GM12878 (cell line): ENCODE data around the gene ITK. TPM values are rescaled to one million over a fixed set of nuclear protein-coding genes. Genes with fewer than 3 reads are reported as not detected.

Source experiments
- ATAC-seq: fragments of 200-7000 bp; cut with Tn5 transposase; 3 replicates; pipeline ENCODE4 v1.9.1; 2020; ENCODE audit warnings: mild to moderate bottlenecking, moderate library complexity
- BruUV-seq: library from RNA; stranded (reverse); fragments of 400-500 nt; replicated peaks from 2 replicates; lab custom pipeline; 2021; lab: Mats Ljungman, UMichigan
- CTCF ChIA-PET: fragments of 300-600 bp; sonication (Branson Sonifier 250); formaldehyde crosslinking; extraction: SDS; loops from one replicate; lab custom pipeline; 2021; ENCODE audit warnings: inconsistent platforms; lab: Yijun Ruan, JAX
- POLR2A ChIA-PET: fragments of 350-600 bp; formaldehyde crosslinking; extraction: SDS; loops from one replicate; lab custom pipeline; 2021; ENCODE audit warnings: inconsistent platforms; lab: Charles Lee
- RAD21 ChIA-PET: fragments of 300-600 bp; sonication (Branson Sonifier 250); formaldehyde crosslinking; loops from one replicate; lab custom pipeline; 2023; ENCODE audit warnings: antibody characterized with exemption; ENCODE audit not compliant: unreplicated experiment; lab: Charles Lee
- SMC1A ChIA-PET: fragments of 300-600 bp; sonication (Branson Sonifier 250); formaldehyde crosslinking; loops from one replicate; lab custom pipeline; 2023; ENCODE audit not compliant: unreplicated experiment, uncharacterized antibody; lab: Charles Lee
- DNase-seq: peaks from one replicate; pipeline ENCODE4 v3.0.0-alpha.2; 2011; ENCODE audit warnings: low read depth, low spot score
- FAIRE-seq: peaks from 3 replicates; lab custom pipeline; 2011; peaks lifted over from hg19 to GRCh38; lab: Jason Lieb, UNC
- H2AFZ ChIP-seq: 2 replicates; pipeline ENCODE4 v1.6.0; 2011; ENCODE audit warnings: low read depth, low read length, control low read depth; ENCODE audit not compliant: control insufficient read depth
- H3K27ac ChIP-seq: 2 replicates; pipeline ENCODE4 v1.5.1; 2011; ENCODE audit warnings: control low read depth; ENCODE audit not compliant: control insufficient read depth, insufficient read depth
- H3K27me3 ChIP-seq, 2 experiments: replicated peaks in 1 of 2; 2 replicates each; pipeline versions ENCODE4 v1.6.0 to v1.6.1; 2011; ENCODE audit warnings: low read length in 1 of 2; ENCODE audit not compliant: control insufficient read depth in 2 of 2, insufficient read depth in 2 of 2
- H3K36me3 ChIP-seq, 2 experiments: 2 replicates each; pipeline ENCODE4 v1.5.1; 2011; ENCODE audit warnings: low read length in 1 of 2; ENCODE audit not compliant: control insufficient read depth in 2 of 2, insufficient read depth in 2 of 2
- H3K4me1 ChIP-seq: 2 replicates; pipeline ENCODE4 v1.6.1; 2011; ENCODE audit warnings: mild to moderate bottlenecking, low read length, moderate library complexity, mixed read lengths; ENCODE audit not compliant: control insufficient read depth, insufficient read depth
- H3K4me2 ChIP-seq: 2 replicates; pipeline ENCODE4 v1.6.0; 2011; ENCODE audit warnings: control low read depth; ENCODE audit not compliant: control insufficient read depth, insufficient read depth
- H3K4me3 ChIP-seq: fragments of 200-600 bp; sonication (generic); 2 replicates; pipeline ENCODE4 v1.5.1; 2016
- H3K79me2 ChIP-seq: 2 replicates; pipeline ENCODE4 v1.6.0; 2011; ENCODE audit warnings: low read length; ENCODE audit not compliant: control insufficient read depth, insufficient read depth
- H3K9ac ChIP-seq: 2 replicates; pipeline ENCODE4 v1.8.0; 2011; ENCODE audit warnings: low read length, control low read depth, mixed read lengths; ENCODE audit not compliant: control insufficient read depth, insufficient read depth
- H3K9me3 ChIP-seq: replicated peaks from 3 replicates; pipeline ENCODE4 v1.5.1; 2011; ENCODE audit warnings: mild to moderate bottlenecking, low read length; ENCODE audit not compliant: control insufficient read depth, insufficient read depth
- H4K20me1 ChIP-seq: 2 replicates; pipeline ENCODE4 v1.6.0; 2011; ENCODE audit not compliant: control insufficient read depth, insufficient read depth
- BCL11A ChIP-seq: IDR thresholded peaks from 2 replicates; pipeline ENCODE4 v1.6.1; 2011; ENCODE audit warnings: low read depth, low read length
- CBX3 ChIP-seq: fragments of 200-600 bp; sonication (generic); IDR thresholded peaks from 2 replicates; pipeline ENCODE4 v1.6.1; 2016; ENCODE audit warnings: low read depth, borderline replicate concordance
- ETV6 ChIP-seq, 2 experiments: fragments of 450-650 bp in 1 of 2; IDR thresholded peaks in 1 of 2; conservative IDR thresholded peaks in 1 of 2; 2 replicates each; pipeline ENCODE4 v1.6.1; 2014; ENCODE audit warnings: antibody characterized with exemption in 1 of 2, borderline replicate concordance in 1 of 2, low read depth in 1 of 2, mild to moderate bottlenecking in 1 of 2, moderate library complexity in 1 of 2
- FOXM1 ChIP-seq: IDR thresholded peaks from 2 replicates; pipeline ENCODE4 v1.6.1; 2012; ENCODE audit warnings: low read depth, mild to moderate bottlenecking, inconsistent platforms, low read length, moderate library complexity
- GABPA ChIP-seq: IDR thresholded peaks from 2 replicates; pipeline ENCODE4 v1.6.1; 2014; ENCODE audit warnings: antibody characterized with exemption, low read depth, mild to moderate bottlenecking, inconsistent platforms
- GATAD2B ChIP-seq: fragments of 450-650 bp; conservative IDR thresholded peaks from 2 replicates; pipeline ENCODE4 v1.6.1; 2017; ENCODE audit warnings: low read depth, mild to moderate bottlenecking, moderate library complexity
- IKZF1 ChIP-seq: fragments of 450-650 bp; conservative IDR thresholded peaks from 2 replicates; pipeline ENCODE4 v1.6.1; 2017; ENCODE audit warnings: antibody characterized with exemption, mild to moderate bottlenecking
- IKZF2 ChIP-seq, 2 experiments: fragments of 450-650 bp; IDR thresholded peaks; 2 replicates each; pipeline ENCODE4 v1.6.1; 2017; ENCODE audit warnings: mild to moderate bottlenecking in 2 of 2, moderate library complexity in 2 of 2
- JUNB ChIP-seq: IDR thresholded peaks from 2 replicates; pipeline ENCODE4 v1.6.1; 2016; ENCODE audit warnings: antibody characterized with exemption, mild to moderate bottlenecking
- MXI1 ChIP-seq: fragments of 150-350 bp; IDR thresholded peaks from 2 replicates; pipeline ENCODE4 v1.6.1; 2011; ENCODE audit warnings: low read depth, mild to moderate bottlenecking, inconsistent platforms, low read length, improper control_type of control experiment
- NFIC ChIP-seq: IDR thresholded peaks from 2 replicates; pipeline ENCODE4 v1.6.1; 2012; ENCODE audit warnings: low read depth, mild to moderate bottlenecking, inconsistent platforms, low read length, moderate library complexity
- NFYA ChIP-seq: IDR thresholded peaks from 2 replicates; pipeline ENCODE4 v1.6.1; 2011; ENCODE audit warnings: low read depth, mild to moderate bottlenecking, low read length, improper control_type of control experiment, borderline replicate concordance
- PAX5 ChIP-seq: IDR thresholded peaks from 2 replicates; pipeline ENCODE4 v1.6.1; 2011; ENCODE audit warnings: low read depth, low read length, borderline replicate concordance
- RELB ChIP-seq: fragments of 450-650 bp; IDR thresholded peaks from 2 replicates; pipeline ENCODE4 v1.6.1; 2017; ENCODE audit warnings: low read depth, mild to moderate bottlenecking, moderate library complexity
- RUNX3 ChIP-seq: IDR thresholded peaks from 2 replicates; pipeline ENCODE4 v1.6.1; 2012; ENCODE audit warnings: low read length, inconsistent platforms
- WGBS: methylation state at CpG from one replicate; pipeline ENCODE4 v1.1.6; 2016; ENCODE audit warnings: low lambda C conversion rate; ENCODE audit not compliant: insufficient replicate concordance, insufficient coverage; ENCODE audit errors: missing lambda C conversion rate; 5-methylcytosine and 5-hydroxymethylcytosine counted together
- in situ Hi-C: fragments of 300-500 bp; cut with MboI; formaldehyde crosslinking; loops from 9 replicates; pipeline ENCODE4 v1.14.3; 2018; ENCODE audit warnings: mixed read lengths
- intact Hi-C: fragments of 100-400 bp; cut with micrococcal nuclease; formaldehyde crosslinking; loops from one replicate; pipeline ENCODE4 v1.14.2; 2022; ENCODE audit not compliant: unreplicated experiment
- polyA plus RNA-seq, 11 experiments: library from polyadenylated mRNA; depleted of rRNA in 4 of 11; unstranded in 6 of 11; stranded (reverse) in 5 of 11; fragments of >200 nt; fragmentation: Nextera tagmentation in 4 of 11; fragmentation: Illumina TruSeq in 1 of 11; extraction: Ambion mirVana in 4 of 11; extraction: Trizol in 1 of 11; gene quantifications; 1 replicate in 1 of 11; 2 replicates in 10 of 11; pipeline versions ENCODE4 v1.2.1 to v1.2.3, GENCODE V29; 2011 to 2016; ENCODE audit warnings: inconsistent platforms in 2 of 11, missing spikeins in 2 of 11, low read depth in 1 of 11
- total RNA-seq, 4 experiments: library from RNA; depleted of rRNA in 3 of 4; stranded (reverse); fragments of >200 nt in 3 of 4; fragmentation: Illumina TruSeq in 1 of 4; extraction: Trizol in 1 of 4; gene quantifications; 2 replicates each; pipeline versions ENCODE4 v1.2.1 to v1.2.3, GENCODE V29; 2013 to 2021
- TF ChIP-seq, protein P1 (sequence below): IDR thresholded peaks from 2 replicates; pipeline ENCODE4 v1.6.1; 2012; ENCODE audit warnings: improper control_type of control experiment, low read depth, low read length; ENCODE audit not compliant: insufficient replicate concordance

Gene ITK
- total and polyA plus RNA-seq, 10 of the 15 experiments (the other 5 are each of a cell fraction or from before 2014, with no cell fraction given) = 0.05 to 2.4 (median 0.76) TPM

DNA sequence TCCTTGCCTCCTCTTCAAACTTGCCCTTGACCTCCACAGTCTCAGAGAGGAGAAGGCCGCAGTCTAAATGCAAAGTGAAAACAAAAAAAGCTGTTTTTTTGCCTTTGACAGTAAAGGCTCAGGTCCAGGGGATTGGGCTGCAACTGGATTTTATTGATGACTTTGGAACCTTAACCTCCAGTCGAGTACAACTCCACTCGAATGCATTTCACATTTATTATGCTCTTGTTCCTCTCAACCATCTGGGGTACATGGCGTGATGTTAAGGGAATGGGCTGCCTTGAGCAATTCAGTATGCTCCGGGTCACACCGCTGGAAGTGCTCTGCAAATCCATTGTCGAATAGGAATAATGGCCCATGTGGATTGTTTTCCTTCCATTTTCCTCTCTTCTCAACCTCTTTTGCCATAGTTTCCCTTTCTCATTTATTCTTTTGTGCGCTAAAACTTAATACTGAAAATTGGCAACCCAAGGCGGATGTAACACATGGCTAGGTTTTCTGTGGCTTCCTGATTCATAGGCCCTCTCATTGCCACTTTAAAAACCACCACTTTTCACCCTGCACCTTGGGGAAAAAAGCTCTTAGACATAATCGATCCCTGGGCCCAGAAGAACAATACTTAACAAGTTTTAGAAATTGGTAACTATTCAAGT is 34.3 kb downstream of the ITK start:
- Histone ChIP-seq H3K36me3 (no peaks in the 10 kb centered on the region), H3K27me3 (no peaks in the 10 kb centered on the region), H4K20me1 (no peaks in the 10 kb centered on the region), H3K79me2 (no peaks in the 10 kb centered on the region), H3K9me3 (no peaks in the 10 kb centered on the region; the same call in 2 of the 3 replicates), H3K4me1 (peaks cover 55% of the 10 kb centered on the region), H3K4me2 (peak overlapping the region; percentile 24), H3K9ac (no peak overlapping the region), H3K27ac (peak overlapping the region; percentile 14), H3K4me3 (peak overlapping the region; percentile 11; the same call in 1 of the 2 replicates), H2AFZ (peak overlapping the region; percentile 77)
- SMC1A ChIA-PET = interaction anchor here (0.6 to 5.0 kb wide), 21 partner anchors 10 to 93 kb away, joined by 3 to 45 read pairs (median 5); partner anchors contain the start of genes ITK and MED7
- POLR2A ChIA-PET = interaction anchor here (0.5 to 4.7 kb wide), 8 partner anchors 8 to 311 kb away, joined by 3 to 20 read pairs (median 6); no protein-coding TSS in a partner anchor
- DNase-seq (peak; percentile 61), ATAC-seq (peak; percentile 74), FAIRE-seq (peak; percentile 62)
- WGBS = 12% methylated on average over 10 of the region's 10 CpGs
- RAD21 ChIA-PET = interaction anchor here (1.0 to 4.9 kb wide), 12 partner anchors 9 to 65 kb away, joined by 3 to 52 read pairs (median 12); no protein-coding TSS in a partner anchor
- in situ Hi-C loops (no loop called here), intact Hi-C loops (loop anchor here (2.0 kb wide), 1 partner anchor 42 kb away; no protein-coding TSS in a partner anchor)
- no TSS peak for BruUV-seq
- CTCF ChIA-PET = interaction anchor here (0.5 to 6.3 kb wide), 8 partner anchors 8 to 616 kb away, joined by 3 to 53 read pairs (median 4); no protein-coding TSS in a partner anchor
- TF ChIP-seq RELB (peak; percentile 66), IKZF1 (peak; percentile 65), BCL11A (0 out of 2 replicates have a peak, but pooled peaks have one; percentile 7), GABPA (0 out of 2 replicates have a peak, but pooled peaks have one; percentile 10), JUNB (0 out of 2 replicates have a peak, but pooled peaks have one; percentile 22), NFYA (no peak), RUNX3 (peak; percentile 95), GATAD2B (peak; percentile 56; the same call in 1 of the 2 replicates), MXI1 (0 out of 2 replicates have a peak, but pooled peaks have one; percentile 19), IKZF2 (IDR thresholded peaks at IDR 0.05) (peak in 1 of 2 experiments; percentile 81), PAX5 (peak; percentile 64; the same call in 1 of the 2 replicates), ETV6 (conservative IDR thresholded peaks at IDR 0.05 in 1 of 2, IDR thresholded peaks at IDR 0.05 in 1 of 2; ENCODE audit: borderline replicate concordance in 1 of 2, low read depth in 1 of 2) (peak in 1 of 2 experiments; percentile 68; a peak in 2 of 4 replicates), FOXM1 (0 out of 2 replicates have a peak, but pooled peaks have one; percentile 34), NFIC (peak; percentile 53; the same call in 1 of the 2 replicates), CBX3 (no peak)
- TF ChIP-seq, protein P1, sequence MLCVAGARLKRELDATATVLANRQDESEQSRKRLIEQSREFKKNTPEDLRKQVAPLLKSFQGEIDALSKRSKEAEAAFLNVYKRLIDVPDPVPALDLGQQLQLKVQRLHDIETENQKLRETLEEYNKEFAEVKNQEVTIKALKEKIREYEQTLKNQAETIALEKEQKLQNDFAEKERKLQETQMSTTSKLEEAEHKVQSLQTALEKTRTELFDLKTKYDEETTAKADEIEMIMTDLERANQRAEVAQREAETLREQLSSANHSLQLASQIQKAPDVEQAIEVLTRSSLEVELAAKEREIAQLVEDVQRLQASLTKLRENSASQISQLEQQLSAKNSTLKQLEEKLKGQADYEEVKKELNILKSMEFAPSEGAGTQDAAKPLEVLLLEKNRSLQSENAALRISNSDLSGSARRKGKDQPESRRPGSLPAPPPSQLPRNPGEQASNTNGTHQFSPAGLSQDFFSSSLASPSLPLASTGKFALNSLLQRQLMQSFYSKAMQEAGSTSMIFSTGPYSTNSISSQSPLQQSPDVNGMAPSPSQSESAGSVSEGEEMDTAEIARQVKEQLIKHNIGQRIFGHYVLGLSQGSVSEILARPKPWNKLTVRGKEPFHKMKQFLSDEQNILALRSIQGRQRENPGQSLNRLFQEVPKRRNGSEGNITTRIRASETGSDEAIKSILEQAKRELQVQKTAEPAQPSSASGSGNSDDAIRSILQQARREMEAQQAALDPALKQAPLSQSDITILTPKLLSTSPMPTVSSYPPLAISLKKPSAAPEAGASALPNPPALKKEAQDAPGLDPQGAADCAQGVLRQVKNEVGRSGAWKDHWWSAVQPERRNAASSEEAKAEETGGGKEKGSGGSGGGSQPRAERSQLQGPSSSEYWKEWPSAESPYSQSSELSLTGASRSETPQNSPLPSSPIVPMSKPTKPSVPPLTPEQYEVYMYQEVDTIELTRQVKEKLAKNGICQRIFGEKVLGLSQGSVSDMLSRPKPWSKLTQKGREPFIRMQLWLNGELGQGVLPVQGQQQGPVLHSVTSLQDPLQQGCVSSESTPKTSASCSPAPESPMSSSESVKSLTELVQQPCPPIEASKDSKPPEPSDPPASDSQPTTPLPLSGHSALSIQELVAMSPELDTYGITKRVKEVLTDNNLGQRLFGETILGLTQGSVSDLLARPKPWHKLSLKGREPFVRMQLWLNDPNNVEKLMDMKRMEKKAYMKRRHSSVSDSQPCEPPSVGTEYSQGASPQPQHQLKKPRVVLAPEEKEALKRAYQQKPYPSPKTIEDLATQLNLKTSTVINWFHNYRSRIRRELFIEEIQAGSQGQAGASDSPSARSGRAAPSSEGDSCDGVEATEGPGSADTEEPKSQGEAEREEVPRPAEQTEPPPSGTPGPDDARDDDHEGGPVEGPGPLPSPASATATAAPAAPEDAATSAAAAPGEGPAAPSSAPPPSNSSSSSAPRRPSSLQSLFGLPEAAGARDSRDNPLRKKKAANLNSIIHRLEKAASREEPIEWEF = peak; percentile 92
